HEK293 (cell line): ENCODE data around the gene KLF13.

Experiments used
- CTCF ChIA-PET: fragments of 350-600 bp; formaldehyde crosslinking; extraction: SDS; loops from one replicate; lab custom pipeline; 2021; ENCODE audit warnings: antibody characterized with exemption; lab: Yijun Ruan, JAX
- POLR2A ChIA-PET: fragments of 300-600 bp; formaldehyde crosslinking; extraction: SDS; loops from one replicate; lab custom pipeline; 2020; ENCODE audit warnings: antibody characterized with exemption, inconsistent platforms; lab: Yijun Ruan, JAX
- H3K27ac ChIP-seq: fragments of 200-500 bp; sonication (Bioruptor generic); 2 replicates; pipeline ENCODE4 v1.5.1; 2014; ENCODE audit warnings: low read depth, low read length, control low read depth, inconsistent platforms; ENCODE audit errors: extremely low read depth
- H3K36me3 ChIP-seq, 2 experiments: fragments of 200-500 bp in 1 of 2; sonication (Bioruptor generic) in 1 of 2; 1 replicate in 1 of 2; 2 replicates in 1 of 2; pipeline ENCODE4 v1.5.1; 2014 to 2017; ENCODE audit warnings: inconsistent platforms in 2 of 2, low read length in 2 of 2; ENCODE audit not compliant: control insufficient read depth in 2 of 2, insufficient read depth in 1 of 2
- H3K4me1 ChIP-seq: fragments of 200-500 bp; sonication (Bioruptor generic); 2 replicates; pipeline ENCODE4 v1.5.1; 2014; ENCODE audit warnings: mild to moderate bottlenecking, low read length, inconsistent platforms; ENCODE audit not compliant: control insufficient read depth, insufficient read depth
- H3K4me3 ChIP-seq: 2 replicates; pipeline ENCODE4 v1.5.1; 2011; ENCODE audit warnings: low read depth, mild to moderate bottlenecking, control low read depth, low read length, moderate library complexity
- H3K9me3 ChIP-seq: fragments of 200-500 bp; sonication (Bioruptor generic); 2 replicates; pipeline ENCODE4 v1.5.1; 2014; ENCODE audit warnings: low read depth, low read length, inconsistent platforms; ENCODE audit not compliant: control insufficient read depth, insufficient read depth
- EGR2 ChIP-seq: fragments of 450-650 bp; formaldehyde crosslinking; IDR thresholded peaks from 2 replicates; pipeline ENCODE4 v1.5.1; 2016; ENCODE audit warnings: low read depth, missing biosample characterization, missing genetic modification characterization
- GLIS1 ChIP-seq: fragments of 450-650 bp; formaldehyde crosslinking; IDR thresholded peaks from 2 replicates; pipeline ENCODE4 v1.5.1; 2016; ENCODE audit warnings: missing biosample characterization, missing genetic modification characterization
- KLF17 ChIP-seq: fragments of 450-650 bp; formaldehyde crosslinking; IDR thresholded peaks from 2 replicates; pipeline ENCODE4 v1.5.1; 2016; ENCODE audit warnings: missing biosample characterization, missing genetic modification characterization
- KLF9 ChIP-seq: fragments of 450-650 bp; formaldehyde crosslinking; IDR thresholded peaks from 2 replicates; pipeline ENCODE4 v1.5.1; 2016; ENCODE audit warnings: missing biosample characterization, missing genetic modification characterization, low read depth
- ZEB2 ChIP-seq: fragments of 450-650 bp; formaldehyde crosslinking; IDR thresholded peaks from 2 replicates; pipeline ENCODE4 v1.5.1; 2016; ENCODE audit warnings: missing biosample characterization, missing genetic modification characterization
- ZFHX2 ChIP-seq: fragments of 450-650 bp; formaldehyde crosslinking; conservative IDR thresholded peaks from 2 replicates; pipeline ENCODE4 v1.5.1; 2016; ENCODE audit warnings: missing biosample characterization, missing genetic modification characterization
- ZIC2 ChIP-seq: fragments of 450-650 bp; formaldehyde crosslinking; IDR thresholded peaks from 2 replicates; pipeline ENCODE4 v1.5.1; 2016; ENCODE audit warnings: missing biosample characterization, missing genetic modification characterization
- ZNF19 ChIP-seq: fragments of 450-650 bp; formaldehyde crosslinking; IDR thresholded peaks from 2 replicates; pipeline ENCODE4; 2016; ENCODE audit warnings: missing biosample characterization, missing genetic modification characterization, low read depth
- ZNF335 ChIP-seq: fragments of 450-650 bp; formaldehyde crosslinking; conservative IDR thresholded peaks from 2 replicates; pipeline ENCODE4 v1.5.1; 2016; ENCODE audit warnings: missing biosample characterization, missing genetic modification characterization
- ZNF785 ChIP-seq: fragments of 450-650 bp; formaldehyde crosslinking; IDR thresholded peaks from 2 replicates; pipeline ENCODE4 v1.5.1; 2016; ENCODE audit warnings: missing biosample characterization, missing genetic modification characterization
- ZNF830 ChIP-seq: fragments of 450-650 bp; IDR thresholded peaks from 2 replicates; pipeline ENCODE4 v1.5.0; 2018; ENCODE audit warnings: missing biosample characterization, missing genetic modification characterization, low read depth, mild to moderate bottlenecking, moderate library complexity
- TF ChIP-seq, protein P1 (sequence below): fragments of 450-650 bp; formaldehyde crosslinking; IDR thresholded peaks from 2 replicates; pipeline ENCODE4; 2016; ENCODE audit warnings: missing biosample characterization, missing genetic modification characterization

The KLF13 gene

GRCh38 chr15:31302029-31302657 lies 24.5 kb upstream of the KLF13 start (continued):
- TF ChIP-seq ZNF830 (tag by site-specific recombination) = no peak
- TF ChIP-seq, all 188 proteins: peak for 0

- Histone ChIP-seq H3K9me3 (no peaks in the 10 kb centered on the region), H3K36me3 (no peaks in the 10 kb centered on the region), H3K4me3 (no peak overlapping the region), H3K27ac (no peak overlapping the region), H3K4me1 (no peaks in the 10 kb centered on the region; the same call in 1 of the 2 replicates)
- ChIA-PET POLR2A (no interaction called here), CTCF (interaction anchor here (0.6 to 0.7 kb wide), 4 partner anchors 9 to 188 kb away, joined by 3 to 6 read pairs (median 4); no protein-coding TSS in a partner anchor)
- no peak for TF ChIP-seq ZNF19 (tag by site-specific recombination)
- TF ChIP-seq ZEB2 (tag by site-specific recombination) = no peak
- TF ChIP-seq KLF9 (tag by site-specific recombination) = peak; percentile 47; the same call in 1 of the 2 replicates
- no peak for TF ChIP-seq ZNF785 (tag by site-specific recombination)
- TF ChIP-seq EGR2 (tag by site-specific recombination) = peak; percentile 41; the same call in 1 of the 2 replicates
- peak; percentile 77 for TF ChIP-seq ZFHX2 (tag by site-specific recombination)
- peak; percentile 58; the same call in 1 of the 2 replicates for TF ChIP-seq ZNF335 (tag by site-specific recombination)
Observed at GRCh38 chr15:31302778-31303725, 23.6 kb upstream of the KLF13 start.

- no peak overlapping the region for H3K27ac ChIP-seq
- CTCF ChIA-PET = interaction anchor here (0.7 kb wide), 1 partner anchor 187 kb away, joined by 4 read pairs; no protein-coding TSS in a partner anchor
- POLR2A ChIA-PET = no interaction called here
- TF ChIP-seq, protein P1, sequence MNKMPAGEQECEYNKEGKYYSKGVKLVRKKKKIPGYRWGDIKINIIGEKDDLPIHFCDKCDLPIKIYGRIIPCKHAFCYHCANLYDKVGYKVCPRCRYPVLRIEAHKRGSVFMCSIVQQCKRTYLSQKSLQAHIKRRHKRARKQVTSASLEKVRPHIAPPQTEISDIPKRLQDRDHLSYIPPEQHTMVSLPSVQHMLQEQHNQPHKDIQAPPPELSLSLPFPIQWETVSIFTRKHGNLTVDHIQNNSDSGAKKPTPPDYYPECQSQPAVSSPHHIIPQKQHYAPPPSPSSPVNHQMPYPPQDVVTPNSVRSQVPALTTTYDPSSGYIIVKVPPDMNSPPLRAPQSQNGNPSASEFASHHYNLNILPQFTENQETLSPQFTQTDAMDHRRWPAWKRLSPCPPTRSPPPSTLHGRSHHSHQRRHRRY (tag by site-specific recombination) = no peak
- peak; percentile 98 for TF ChIP-seq GLIS1 (tag by site-specific recombination)
- TF ChIP-seq KLF17 (tag by site-specific recombination) = peak; percentile 76; the same call in 1 of the 2 replicates
- TF ChIP-seq ZFHX2 (tag by site-specific recombination) = peak; percentile 17; the same call in 1 of the 2 replicates
- peak; percentile 83 for TF ChIP-seq ZIC2 (tag by site-specific recombination)
- TF ChIP-seq, all 188 proteins: peak for 4
- H3K36me3 ChIP-seq = no peaks in the 10 kb centered on the region
- no peak overlapping the region for H3K4me3 ChIP-seq
- H3K9me3 ChIP-seq = no peaks in the 10 kb centered on the region
- H3K4me1 ChIP-seq = no peaks in the 10 kb centered on the region; the same call in 1 of the 2 replicates
Observed at GRCh38 chr15:31303726-31304648, 22.6 kb upstream of the KLF13 start.
